Measurements from ENCODE around the gene GAREM1.

The GAREM1 gene

DNA sequence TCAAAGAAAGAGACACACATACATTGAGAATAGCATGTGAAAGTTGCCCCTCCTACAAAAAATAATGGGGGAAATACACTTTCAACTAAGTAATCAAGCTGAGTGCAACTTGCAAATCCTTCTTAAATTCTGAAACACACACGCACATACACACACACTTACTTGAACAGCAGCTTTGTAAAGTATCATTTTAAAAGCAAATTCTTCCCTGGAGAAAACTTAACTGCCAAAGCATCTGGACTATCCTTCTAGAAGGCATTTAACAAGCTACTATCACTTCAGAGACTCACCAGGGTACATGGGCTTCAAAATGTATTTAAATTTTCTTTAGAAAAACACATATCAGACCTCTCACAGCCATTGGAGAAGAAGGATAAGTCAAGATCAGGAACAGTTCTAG lies 15.3 kb downstream of the GAREM1 start:
- no peak for DNase-seq

DNA sequence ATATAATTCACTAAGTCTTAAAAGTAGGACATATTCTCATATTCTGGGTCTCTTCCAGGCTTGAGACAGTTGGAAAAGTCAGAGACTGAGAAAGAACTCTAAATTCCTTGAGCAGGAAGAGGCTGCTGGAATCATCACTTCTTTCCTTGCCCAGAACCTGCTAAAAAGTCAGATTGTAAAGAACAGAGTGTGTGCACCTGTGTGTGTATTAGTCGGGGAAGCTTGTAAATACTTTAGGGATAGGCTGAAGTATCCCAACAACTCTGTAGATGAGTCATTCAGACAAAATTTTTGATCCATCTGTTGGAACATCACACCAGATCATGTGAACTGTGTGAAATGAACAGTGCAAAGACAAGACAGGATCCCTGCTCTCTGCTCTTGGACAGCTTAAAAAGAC lies 16.1 kb downstream of the GAREM1 start:
- no peak for DNase-seq

DNA sequence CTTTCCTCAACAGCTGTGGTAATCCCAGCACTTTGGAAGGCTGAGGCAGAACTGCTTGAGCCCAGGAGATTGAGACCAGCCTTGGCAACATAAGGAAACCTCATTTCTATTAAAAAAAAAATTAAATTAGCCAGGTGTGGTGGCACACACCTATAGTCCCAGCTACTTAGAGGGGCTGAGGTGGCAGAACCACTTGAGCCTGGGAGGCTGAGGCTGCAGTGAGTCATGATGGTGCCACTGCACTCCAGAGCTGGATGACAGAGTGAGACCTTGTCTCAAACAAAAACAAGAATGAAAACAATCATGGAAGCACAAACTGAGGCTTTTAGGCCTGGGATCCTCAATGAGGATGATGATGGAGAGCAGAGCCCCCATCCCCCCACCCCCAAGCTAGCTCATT lies 19.8 kb downstream of the GAREM1 start:
- no peak for DNase-seq

DNA sequence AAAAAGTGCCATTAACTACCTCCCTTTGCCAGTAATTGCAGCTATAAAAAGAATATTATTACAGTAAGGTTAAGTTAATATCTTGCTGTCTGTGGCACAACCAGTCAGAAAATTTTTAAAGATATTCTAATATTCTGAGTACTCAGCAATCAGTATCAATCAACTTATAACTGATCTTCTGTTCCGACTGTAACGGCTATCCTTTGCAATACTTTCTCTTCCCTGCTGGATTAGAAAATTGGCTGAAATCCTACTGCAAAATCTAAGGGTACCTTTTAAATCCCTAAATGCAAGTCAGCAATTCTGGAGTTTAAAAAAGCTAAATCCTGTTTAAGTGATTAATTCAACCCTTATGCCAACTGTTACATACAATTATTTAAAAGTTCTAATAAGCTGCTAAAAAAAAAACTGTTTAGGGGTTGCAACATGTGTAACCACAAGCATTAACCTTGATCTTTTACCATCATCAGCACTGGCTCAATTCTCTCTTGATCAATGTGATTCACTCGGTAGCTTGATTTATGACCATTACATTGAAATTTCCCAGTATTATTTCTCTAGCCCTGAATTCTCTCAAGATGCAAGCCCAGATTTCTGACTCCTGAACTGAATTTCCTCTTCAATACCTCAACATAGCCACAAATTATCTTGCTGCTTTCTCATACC lies 20.5 kb downstream of the GAREM1 start:
- no peak for DNase-seq

DNA sequence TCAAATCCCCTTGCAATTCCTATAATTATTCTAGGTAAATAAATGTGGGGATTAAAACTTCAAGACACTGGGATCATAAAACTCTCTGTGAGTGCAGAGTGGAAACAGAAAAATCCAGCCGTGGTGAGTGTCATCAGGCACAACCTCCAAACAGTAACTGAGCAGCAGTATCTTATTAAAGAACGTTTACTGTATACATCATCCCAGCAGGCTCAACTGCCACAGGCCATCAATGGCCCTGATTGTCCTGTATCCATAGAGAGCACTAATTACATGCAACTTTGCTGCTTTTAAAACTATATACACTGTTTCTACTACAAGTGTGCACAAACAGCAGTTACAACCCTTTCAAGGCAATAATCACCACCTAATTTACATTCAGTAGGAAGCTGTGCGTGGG lies 23.9 kb downstream of the GAREM1 start:
- DNase-seq, result peak; percentile 63

DNA sequence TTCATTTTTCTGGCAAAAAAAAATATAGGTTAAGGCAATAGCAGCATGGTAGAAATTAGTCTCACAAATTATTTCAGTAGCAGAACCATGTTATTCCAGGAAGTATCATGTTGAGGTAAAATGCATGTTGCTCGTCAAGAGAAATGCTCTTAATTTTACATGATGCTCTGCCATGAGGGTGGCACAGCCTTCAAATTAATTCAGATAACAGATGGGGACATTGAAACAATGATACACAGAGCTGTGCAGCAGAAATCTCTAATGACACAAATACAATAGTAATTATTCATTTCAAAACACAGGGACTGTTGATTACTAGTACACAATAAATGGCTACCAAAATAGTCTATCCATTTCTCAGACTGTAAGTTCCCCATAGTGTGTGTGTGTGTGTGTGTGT lies 24.8 kb downstream of the GAREM1 start:
- no peak for DNase-seq

DNA sequence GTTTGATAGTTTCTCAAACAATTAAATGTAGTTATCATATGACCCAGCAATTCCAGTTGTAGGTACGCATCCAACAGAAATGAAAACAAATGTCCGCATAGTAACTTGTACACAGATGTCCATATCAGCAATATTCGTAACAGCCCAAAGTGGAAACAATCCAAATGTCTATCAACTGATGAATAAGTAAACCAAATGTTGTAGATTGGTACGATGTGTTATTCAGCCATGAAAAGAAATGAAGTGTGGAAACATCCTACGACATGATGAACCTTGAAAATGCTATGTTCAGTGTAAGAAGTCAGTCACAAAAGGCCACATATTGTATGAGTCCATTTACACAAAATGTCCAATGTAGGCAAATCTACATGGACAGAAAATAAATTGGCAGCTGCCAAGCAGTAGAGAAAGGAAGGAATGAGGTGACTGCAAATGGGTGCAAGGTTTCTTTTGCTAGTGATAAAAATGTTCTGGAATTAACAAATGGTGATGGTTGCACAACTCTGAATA lies 26.9 kb downstream of the GAREM1 start:
- DNase-seq, result no peak

DNA sequence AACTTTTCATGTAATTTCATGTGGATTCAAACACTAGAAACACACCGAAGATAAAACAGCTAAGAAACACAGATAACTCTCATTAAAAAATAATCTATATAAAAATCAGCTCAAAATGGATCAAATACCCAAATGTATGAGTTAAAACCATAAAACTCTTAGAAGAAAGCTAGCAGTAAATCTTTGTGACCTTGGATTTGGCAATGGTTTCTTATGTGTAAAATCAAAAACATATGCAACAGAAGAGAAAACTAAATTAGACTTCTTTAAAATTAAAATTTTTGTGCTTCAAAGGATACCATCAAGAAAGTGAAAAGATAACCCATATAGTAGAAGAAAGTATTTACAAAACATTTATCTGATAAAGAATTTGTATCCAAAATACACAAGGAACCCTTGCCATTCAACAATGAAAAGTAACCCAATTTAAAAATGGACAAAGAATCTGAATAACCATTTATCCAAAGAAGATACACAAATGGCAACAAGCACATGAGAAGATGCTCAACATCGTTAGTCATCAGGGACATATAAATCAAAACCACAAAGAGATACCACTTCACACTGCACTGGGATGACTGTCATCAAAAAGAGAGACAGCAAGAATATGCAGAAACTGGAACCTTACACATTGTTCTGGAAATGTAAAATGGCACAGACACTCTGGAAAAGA lies 27.5 kb downstream of the GAREM1 start:
- DNase-seq, result no peak

DNA sequence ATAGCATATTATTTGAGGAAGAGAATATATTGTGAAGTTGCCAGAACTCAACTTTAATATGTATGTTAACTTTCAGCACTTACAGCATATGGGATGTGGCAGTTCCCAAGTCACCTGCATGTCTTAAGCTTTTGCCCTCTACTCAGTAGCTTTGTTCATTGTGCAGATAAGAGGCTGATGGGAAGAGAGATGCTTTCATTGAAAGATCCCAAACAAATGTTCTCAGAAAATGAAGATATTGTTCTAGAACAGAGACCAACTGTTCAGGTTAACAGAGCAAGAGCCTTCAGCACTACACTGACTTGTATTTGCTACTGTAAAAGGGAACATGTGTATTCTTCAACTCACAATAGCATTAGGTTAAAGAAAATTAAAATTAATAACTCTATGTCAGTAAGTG lies 28.1 kb downstream of the GAREM1 start:
- no peak for DNase-seq

DNA sequence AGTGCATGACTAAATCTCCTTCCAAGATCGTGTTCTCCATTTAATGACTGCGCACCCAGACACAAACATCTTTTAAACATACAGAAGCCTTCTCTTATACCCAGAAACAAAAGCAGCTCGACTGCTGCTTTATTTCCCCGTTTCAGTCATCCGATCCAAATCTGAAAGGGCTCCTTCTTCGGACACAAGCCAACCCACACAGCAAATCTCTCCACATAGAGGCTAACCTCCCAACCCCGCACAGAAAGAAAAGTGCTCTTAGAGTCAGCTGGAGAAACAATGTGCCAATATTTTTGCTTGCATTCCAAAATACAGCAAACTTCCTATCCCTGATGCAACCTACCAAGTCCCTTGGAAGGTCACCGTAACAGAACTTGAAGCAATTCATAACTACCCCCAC lies 29.1 kb downstream of the GAREM1 start:
- no peak for DNase-seq

DNA sequence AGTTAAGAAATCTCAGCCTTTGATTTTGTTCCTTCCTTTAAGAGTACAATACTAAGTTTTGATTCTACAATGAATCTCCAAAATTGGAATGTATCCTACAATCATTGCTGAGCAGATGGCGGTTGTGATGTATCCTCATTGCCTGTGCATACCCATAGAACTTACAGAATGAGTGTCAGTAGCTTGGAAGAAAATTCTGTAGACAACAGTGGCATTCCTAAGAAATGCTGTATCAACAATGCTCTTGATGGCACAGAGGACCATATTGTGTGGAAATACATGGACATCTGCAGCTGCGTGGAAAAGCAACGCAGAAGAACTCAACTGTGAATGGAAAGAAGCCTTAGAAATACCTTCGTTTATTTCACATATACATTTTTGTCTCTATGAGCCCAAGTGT lies 30.2 kb downstream of the GAREM1 start:
- DNase-seq, result no peak

DNA sequence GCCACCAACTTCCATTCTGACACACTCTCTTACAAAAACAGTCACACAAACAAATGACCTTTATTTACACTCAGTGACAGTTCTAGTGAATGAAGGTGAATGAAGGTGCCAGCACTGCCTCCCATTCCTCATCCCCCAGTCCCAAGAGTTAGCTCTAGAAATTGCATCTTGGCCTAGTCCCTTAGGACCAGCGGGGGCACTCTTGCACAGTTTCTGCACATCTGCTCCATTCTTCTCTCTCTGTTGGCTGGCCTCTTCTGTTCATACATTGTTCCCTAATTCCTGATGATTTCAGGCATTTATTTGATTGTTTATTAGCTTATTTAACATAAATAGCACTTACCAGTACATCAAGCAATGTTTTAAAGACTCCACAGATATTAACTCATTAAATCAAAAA lies 30.9 kb downstream of the GAREM1 start:
- DNase-seq, result no peak

DNA sequence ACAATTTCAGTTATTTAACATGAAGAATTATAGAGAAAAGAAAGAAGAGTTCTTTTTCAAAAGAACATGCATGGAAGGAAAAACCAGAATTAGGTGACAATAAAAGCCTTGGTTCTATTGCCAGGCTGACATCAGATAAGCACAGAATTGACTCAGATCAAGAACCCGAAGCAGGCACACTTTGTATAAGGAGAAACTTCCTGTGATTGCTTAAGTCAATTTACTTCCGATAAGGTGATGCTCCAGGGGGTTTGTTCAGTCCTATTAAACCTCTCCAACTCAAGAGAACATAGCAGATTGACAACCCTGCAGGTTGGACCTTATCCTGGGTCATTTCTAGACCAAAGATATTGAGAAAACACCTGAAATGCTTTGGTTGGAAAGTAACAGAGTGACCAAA lies 31.4 kb downstream of the GAREM1 start:
- DNase-seq, result no peak

DNA sequence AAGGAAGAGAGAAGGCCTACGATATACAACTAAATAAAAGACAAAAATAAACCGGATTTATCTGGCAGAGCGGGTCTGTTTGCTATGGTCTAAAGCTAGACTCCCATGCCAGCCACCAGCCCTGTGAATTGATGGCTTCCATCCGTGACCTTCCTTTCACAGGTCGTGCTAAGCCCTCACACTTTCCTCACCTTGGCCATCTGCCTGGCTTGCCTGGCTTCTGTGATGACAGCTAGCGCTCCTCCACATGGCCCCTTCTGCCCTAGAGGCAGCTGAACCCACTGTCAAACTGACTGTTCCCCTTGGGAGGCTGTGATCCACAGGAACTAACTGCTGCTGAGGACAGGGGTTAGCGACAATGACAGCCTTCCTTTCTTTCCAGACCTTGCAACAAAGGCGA lies 32.5 kb downstream of the GAREM1 start:
- no peak for DNase-seq

DNA sequence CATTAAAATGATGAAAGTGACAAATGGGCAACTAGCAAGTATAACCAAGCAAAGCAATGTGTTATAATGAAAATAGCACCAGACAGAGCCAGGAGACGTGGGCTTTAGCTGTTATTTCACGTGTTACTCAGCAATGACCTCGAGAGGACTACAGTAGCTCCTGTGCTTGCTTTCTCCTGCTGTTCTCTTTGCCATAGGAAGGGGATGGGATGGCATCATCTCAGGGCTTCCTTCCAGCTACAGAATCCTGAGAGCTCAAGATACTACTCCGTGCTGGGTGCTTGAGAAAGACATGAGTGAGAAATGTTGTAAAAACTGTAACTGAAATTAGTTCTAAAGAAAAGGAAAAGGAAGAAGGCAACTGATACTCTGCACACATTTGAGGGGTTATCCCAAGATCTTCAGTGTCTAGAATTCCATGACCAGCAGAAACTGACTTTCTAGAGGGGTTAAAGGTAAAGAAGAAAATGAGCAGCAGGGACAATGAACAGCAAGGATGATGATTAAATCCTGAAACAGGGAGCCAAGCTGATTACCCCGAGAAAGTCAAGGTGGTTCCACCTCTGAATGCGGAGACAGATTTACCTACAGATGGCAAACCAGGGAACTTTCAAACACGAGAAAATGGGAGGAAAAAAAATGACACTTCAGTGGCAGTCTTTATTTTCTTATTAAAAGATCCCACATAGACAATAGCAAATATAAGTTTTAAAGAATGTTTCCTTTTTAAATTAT lies 33.4 kb downstream of the GAREM1 start:
- DNase-seq, result no peak

DNA sequence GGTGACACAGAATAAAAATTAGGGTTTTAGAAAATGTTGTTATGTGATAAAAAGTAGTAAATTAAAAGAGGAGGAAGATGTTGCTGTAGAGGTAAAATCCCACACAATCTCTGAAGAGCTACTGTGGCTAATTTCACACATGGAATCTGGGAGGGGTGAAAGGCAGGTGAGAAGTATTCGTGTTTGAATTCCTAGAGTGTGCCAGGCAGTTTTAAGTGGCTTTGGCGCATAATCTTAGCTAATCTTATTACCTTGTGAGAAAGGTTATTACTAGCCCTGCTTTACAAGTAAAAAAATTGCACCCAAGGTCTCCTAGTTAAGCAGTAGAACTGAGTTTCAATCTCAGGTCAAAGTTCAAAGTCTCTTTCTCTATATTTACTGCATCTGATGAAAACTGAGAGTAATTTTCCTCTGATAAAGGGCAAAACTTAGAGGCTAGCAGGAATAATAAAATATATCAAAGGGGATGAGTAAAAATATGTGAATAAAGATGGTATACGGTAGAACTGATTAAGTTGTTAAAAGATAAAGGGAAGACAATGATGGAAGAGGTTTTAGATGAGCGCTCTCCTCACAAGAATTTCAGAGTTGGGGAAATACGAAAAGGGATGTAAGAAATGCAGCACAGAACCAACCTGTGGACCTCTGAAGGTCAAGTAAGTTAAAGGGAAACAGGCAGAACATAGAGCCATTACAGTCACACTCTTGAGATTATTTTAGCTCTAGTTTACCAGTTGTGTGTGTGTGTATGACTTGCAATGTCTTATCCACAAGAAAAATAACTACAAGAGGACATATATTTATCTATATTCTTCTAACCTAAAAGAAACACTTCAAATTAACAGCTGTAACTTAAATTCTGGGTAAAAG lies 34.8 kb downstream of the GAREM1 start:
- DNase-seq, result no peak

DNA sequence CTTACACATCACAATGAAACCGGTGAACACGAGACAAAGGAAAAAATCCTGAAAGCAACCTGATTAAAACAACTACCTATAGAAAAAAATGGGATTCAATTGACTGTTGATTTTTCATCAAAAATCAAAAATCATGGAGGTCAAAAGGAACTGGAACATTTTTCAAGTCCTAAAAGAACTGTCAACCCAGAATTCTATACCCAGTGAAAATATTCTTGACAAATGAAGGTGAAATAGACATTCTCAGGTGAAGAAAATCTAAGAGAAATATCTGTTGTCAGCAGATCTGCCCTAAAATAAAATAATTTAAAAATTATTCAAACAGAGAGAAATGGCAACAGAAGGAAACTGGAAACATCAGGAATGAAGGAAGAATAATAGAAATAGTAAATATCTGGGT lies 38.9 kb downstream of the GAREM1 start:
- no peak for DNase-seq

DNA sequence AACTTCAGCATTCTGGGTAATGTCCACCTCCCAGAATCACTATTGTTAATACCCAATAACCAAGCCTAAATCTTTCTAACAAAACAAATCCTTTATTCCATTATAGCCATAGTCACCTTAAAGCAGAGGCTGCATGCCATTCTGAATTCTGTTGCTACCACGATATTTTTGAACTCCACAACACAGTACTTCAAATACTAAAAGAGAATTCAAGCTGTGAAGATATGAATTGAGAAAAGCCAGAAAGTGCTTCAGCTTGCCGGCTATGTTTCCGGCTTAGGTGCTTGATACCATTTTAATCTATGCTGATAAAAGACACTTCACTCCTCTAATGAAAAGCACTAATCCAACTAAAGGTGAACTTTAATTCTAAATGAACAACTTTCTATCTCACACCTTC lies 41.3 kb downstream of the GAREM1 start:
- no peak for DNase-seq

DNA sequence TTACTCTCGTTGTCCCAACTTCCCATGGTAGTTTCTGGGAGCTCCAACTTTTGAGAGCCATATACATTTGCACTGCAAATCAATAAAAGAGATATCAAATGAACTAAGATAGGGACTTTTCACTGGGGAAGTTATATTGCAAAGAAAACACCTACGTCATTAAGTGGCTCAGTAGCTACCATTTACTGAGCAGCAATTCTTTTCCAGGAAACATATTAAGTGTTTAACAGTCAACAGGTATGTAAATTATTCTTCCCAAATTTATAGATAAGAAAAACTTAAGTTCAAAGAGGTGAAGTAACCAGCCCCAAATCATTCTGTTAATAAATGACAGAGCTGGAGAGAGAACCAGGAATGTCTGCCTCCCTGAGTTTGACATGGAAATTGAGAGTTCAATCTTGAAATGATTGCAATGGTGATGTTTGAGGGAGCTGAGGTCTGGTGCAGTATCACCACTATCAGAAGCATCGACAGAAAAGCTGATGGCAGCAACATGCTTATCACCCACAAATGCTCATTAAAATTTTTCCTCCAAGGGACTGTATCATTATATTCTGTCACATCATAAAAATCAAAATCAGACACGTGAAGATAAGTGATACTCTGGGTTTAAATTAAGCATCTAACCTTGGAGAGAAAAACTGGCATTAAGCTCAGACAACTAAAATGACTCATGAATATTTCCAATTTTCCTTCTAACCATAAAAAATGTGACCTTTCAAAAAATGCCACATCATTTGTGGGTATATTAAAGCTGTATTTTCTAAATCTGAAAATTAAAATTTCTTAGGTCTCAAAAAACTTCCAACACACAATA lies 43.4 kb downstream of the GAREM1 start:
- DNase-seq, result no peak

DNA sequence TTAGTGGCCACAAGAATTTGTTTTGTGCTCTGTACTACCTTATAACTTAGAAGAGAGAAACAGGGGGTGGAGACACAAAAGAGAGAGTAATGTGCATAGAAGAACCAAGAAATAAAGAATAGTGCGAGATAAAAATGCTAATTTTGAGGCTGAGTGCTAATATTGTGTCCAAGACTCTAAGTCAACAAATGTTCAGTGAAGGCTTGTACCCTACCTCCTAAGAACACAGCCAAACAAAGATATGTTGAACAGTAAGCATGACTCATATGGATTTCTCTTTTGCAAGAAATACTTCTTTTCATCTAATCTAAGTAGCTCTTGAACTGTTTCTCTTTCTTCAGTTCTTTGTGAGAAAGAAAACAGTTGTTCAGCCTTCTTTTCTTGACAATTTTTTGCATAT lies 45.2 kb downstream of the GAREM1 start:
- DNase-seq, result no peak

DNA sequence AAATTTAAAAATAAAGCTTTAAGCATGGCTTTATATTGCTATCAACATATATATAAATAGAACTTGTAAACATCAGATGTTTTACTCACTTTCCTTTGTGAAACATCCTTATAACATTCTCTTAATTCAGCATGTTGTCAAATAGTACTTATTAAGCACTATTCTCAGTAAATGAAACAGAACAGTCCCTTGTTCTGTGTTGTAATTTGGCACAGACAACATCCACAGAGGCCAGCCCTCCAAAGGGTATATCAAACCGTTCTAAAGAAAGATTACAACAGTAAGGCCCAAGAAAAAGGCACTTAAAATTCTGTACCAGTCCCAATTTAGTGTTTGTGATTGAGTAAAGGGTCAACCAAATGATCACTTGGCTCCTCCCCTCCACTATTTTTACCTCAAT lies 46.0 kb downstream of the GAREM1 start:
- DNase-seq, result no peak

Data from NCI-H1417 treated with DMSO at 0.1 percent for 48 hours (cell line).